Mammary epithelial cell (primary cell): ENCODE data around the gene HOXD12.

Experiments
- CTCF ChIP-seq, 2 donors: IDR thresholded peaks in 1 of 2; conservative IDR thresholded peaks in 1 of 2; 2 replicates each; pipeline ENCODE4 v1.5.1; 2011 to 2012; ENCODE audit warnings: inconsistent platforms in 2 of 2, low read length in 2 of 2, mild to moderate bottlenecking in 2 of 2, control low read depth in 1 of 2, low read depth in 1 of 2; ENCODE audit not compliant: insufficient read depth in 1 of 2; ENCODE audit errors: extremely low read depth in 1 of 2
- EZH2 ChIP-seq: IDR thresholded peaks from 2 replicates; pipeline ENCODE4 v1.6.1; 2012; ENCODE audit warnings: low read length, inconsistent platforms, borderline replicate concordance

- no peak for TF ChIP-seq CTCF (conservative IDR thresholded peaks at IDR 0.05 in 1 of 2, IDR thresholded peaks at IDR 0.05 in 1 of 2; ENCODE audit: extremely low read depth in 1 of 2, insufficient read depth in 1 of 2, low read depth in 1 of 2, low read length in 2 of 2)
- TF ChIP-seq EZH2: no peak
Observed at GRCh38 chr2:176107731-176108181, 8.2 kb downstream of the HOXD12 start.
